ENCODE results near the gene ATP13A3.
A peak's percentile ranks its signal among the peaks of the same experiment; 100 is the strongest.

The ATP13A3 gene

GRCh38 chr3:194360568-194360967 lies 126.2 kb downstream of the ATP13A3 start:
- Histone ChIP-seq H3K9ac (no peak overlapping the region), H3K4me2 (peak overlapping the region; percentile 12; the same call in 1 of the 2 replicates), H3K4me3 (no peak overlapping the region), H3K27ac (no peak overlapping the region), H3K4me1 (peaks cover 99% of the 10 kb centered on the region), H3K27me3 (no peaks in the 10 kb centered on the region), H3K36me3 (peaks cover 18% of the 10 kb centered on the region; the same call in 1 of the 2 replicates), H4K20me1 (no peaks in the 10 kb centered on the region), H3K9me3 (peaks cover 14% of the 10 kb centered on the region)
- no peak for TF ChIP-seq Cebpa-rat (IDR thresholded peaks at IDR 0.05)

- Histone ChIP-seq H3K9ac (peak overlapping the region; percentile 40; the same call in 1 of the 2 replicates), H4K20me1 (no peaks in the 10 kb centered on the region), H3K4me3 (no peak overlapping the region), H3K9me3 (peaks cover 14% of the 10 kb centered on the region), H3K27me3 (no peaks in the 10 kb centered on the region), H3K36me3 (peaks cover 18% of the 10 kb centered on the region; the same call in 1 of the 2 replicates), H3K4me1 (peaks cover 96% of the 10 kb centered on the region), H3K27ac (peak overlapping the region; percentile 51), H3K4me2 (peak overlapping the region; percentile 77)
- TF ChIP-seq Cebpa-rat (IDR thresholded peaks at IDR 0.05) = no peak
Measured at GRCh38 chr3:194357681-194358080, 129.1 kb downstream of the ATP13A3 start.

- Histone ChIP-seq H3K9ac (no peak overlapping the region), H3K27ac (peak overlapping the region; percentile 51), H3K4me3 (no peak overlapping the region), H3K4me2 (peak overlapping the region; percentile 77), H3K9me3 (0 out of 2 replicates have a peak, but pooled peaks cover 7% of the 10 kb centered on the region), H3K36me3 (peaks cover 14% of the 10 kb centered on the region; the same call in 1 of the 2 replicates), H3K27me3 (no peaks in the 10 kb centered on the region), H4K20me1 (no peaks in the 10 kb centered on the region), H3K4me1 (peaks cover 90% of the 10 kb centered on the region)
- TF ChIP-seq Cebpa-rat (IDR thresholded peaks at IDR 0.05) = no peak
Measured at GRCh38 chr3:194355379-194355778, 131.4 kb downstream of the ATP13A3 start.

GRCh38 chr3:194354315-194354714 lies 132.5 kb downstream of the ATP13A3 start:
- H3K36me3 ChIP-seq = peaks cover 3% of the 10 kb centered on the region; the same call in 1 of the 2 replicates
- peaks cover 90% of the 10 kb centered on the region for H3K4me1 ChIP-seq
- H3K4me2 ChIP-seq = peak overlapping the region; percentile 77; the same call in 1 of the 2 replicates
- no peak overlapping the region for H3K4me3 ChIP-seq
- H3K27ac ChIP-seq = no peak overlapping the region
- TF ChIP-seq Cebpa-rat (IDR thresholded peaks at IDR 0.05) = no peak
- no peaks in the 10 kb centered on the region for H3K27me3 ChIP-seq
- H4K20me1 ChIP-seq = no peaks in the 10 kb centered on the region
- no peak overlapping the region for H3K9ac ChIP-seq
- H3K9me3 ChIP-seq = no peaks in the 10 kb centered on the region

Data from BLaER1 (cell line).